Choroid plexus epithelial cell (primary cell): ENCODE data around the gene SHC4.
"Not testable (repeated sequence)": the region's sequence is repeated elsewhere in the genome, so short reads cannot be mapped to it uniquely, and the experiment has no call there.

Experiments used
- DNase-seq: peaks from one replicate; pipeline ENCODE4 v3.0.0-alpha.2; 2010; ENCODE audit warnings: low read depth
- H3K4me3 ChIP-seq: 2 replicates; pipeline ENCODE4 v1.5.1; 2011; ENCODE audit warnings: low read depth, mild to moderate bottlenecking, control low read depth, low read length, moderate library complexity
- TF ChIP-seq, protein P1 (sequence below): conservative IDR thresholded peaks from 2 replicates; pipeline ENCODE4 v1.5.1; 2011; ENCODE audit warnings: low read depth, mild to moderate bottlenecking, control low read depth, inconsistent platforms, low read length, moderate library complexity

The SHC4 gene

GRCh38 chr15:48792408-48792807, 171.3 kb downstream of the SHC4 start:
- TF ChIP-seq, protein P1, sequence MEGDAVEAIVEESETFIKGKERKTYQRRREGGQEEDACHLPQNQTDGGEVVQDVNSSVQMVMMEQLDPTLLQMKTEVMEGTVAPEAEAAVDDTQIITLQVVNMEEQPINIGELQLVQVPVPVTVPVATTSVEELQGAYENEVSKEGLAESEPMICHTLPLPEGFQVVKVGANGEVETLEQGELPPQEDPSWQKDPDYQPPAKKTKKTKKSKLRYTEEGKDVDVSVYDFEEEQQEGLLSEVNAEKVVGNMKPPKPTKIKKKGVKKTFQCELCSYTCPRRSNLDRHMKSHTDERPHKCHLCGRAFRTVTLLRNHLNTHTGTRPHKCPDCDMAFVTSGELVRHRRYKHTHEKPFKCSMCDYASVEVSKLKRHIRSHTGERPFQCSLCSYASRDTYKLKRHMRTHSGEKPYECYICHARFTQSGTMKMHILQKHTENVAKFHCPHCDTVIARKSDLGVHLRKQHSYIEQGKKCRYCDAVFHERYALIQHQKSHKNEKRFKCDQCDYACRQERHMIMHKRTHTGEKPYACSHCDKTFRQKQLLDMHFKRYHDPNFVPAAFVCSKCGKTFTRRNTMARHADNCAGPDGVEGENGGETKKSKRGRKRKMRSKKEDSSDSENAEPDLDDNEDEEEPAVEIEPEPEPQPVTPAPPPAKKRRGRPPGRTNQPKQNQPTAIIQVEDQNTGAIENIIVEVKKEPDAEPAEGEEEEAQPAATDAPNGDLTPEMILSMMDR = no peak
- no peak for DNase-seq

DNA sequence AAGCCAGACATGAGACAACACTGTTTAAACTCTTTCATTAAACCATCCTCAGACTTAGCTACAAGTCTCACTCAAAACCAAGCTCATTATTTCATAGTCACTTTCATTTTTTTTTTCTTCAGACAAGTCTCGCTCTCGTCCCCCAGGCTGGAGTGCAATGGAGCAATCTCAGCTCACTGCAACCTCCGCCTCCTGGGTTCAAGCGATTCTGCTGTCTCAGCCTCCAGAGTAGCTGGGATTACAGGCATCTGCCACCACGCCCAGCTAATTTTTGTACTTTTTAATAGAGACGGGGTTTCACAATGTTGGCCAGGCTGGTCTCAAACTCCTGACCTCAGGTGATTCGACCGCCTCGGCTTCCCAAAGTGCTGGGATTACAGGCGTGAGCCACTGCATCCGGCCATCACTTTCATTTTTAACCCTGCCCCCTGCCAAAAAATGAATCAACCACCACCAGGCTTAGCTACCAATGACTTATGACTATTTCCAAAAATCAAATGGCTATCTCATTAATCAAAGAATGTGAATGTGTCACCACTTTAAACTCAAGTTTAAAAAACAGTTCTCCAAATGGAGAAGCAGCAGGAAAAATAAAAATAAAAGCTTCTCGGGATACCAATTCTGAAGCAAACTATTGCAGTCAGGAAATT, 173.1 kb downstream of the SHC4 start:
- not testable (repeated sequence) for H3K4me3 ChIP-seq, DNase-seq

More at GRCh38 chr15:48792408-48792807, 171.3 kb downstream of the SHC4 start:
- no peak overlapping the region for H3K4me3 ChIP-seq

DNA sequence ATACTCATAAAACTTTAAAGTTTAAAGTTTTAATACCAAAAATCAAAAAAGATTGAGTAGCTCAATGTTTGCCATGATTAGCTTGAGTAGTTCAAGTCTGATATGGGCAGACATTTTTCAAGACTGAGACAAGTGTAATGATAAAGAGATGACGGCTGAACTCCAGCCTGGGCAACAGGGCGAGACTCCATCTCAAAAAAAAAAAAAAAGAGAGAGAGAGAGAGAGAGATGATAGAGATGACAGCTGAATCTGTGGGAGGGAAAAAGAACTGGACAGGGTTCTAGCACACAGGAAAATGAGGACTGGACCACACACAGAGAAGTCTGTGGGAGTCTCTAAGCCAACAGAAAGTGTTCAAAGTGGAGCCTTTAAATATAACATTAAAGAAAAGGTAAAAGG, 178.0 kb downstream of the SHC4 start:
- no peak overlapping the region for H3K4me3 ChIP-seq
- no peak for DNase-seq
- TF ChIP-seq, protein P1 = no peak

GRCh38 chr15:48785195-48785594, 178.5 kb downstream of the SHC4 start:
- H3K4me3 ChIP-seq = no peak overlapping the region
- TF ChIP-seq, protein P1 = no peak
- no peak for DNase-seq

DNA sequence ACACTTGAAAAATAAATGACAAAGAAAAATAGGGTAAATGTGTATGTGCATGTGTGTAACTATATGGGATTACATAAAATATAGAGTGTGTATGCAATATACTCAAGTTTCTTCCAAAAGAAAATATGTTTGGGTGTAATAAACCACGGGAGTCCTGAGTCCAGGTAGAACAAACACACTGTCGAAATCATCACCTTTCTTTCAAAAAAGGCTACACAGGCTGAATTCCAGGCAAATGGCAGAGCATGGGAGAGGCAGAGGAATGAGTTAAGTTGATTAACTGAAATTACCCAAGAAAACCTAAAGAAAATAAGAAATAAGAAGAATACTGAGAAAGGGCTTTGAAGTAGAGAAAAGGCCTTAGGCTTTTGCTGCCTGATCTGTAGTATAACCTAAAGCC, 179.0 kb downstream of the SHC4 start:
- no peak overlapping the region for H3K4me3 ChIP-seq
- TF ChIP-seq, protein P1 = no peak
- no peak for DNase-seq

DNA sequence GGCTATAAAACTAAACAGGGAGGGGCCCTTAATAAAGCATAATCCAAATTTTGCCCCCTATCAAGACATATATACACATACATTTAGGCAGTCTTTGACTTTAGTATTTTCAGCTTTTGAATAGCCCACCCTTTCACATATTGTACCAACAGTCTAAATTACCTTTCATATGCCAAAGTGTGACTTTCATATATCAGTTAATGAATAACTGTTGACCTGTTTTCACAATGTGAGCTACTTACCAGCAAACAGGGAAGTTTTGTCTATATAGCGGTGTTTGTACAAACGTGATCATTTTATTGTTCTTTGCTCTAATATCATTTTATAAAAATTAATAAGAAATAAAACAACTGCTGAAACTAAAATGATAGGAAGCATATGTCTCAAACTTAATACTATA, 180.8 kb downstream of the SHC4 start:
- DNase-seq = no peak
- no peak overlapping the region for H3K4me3 ChIP-seq
- TF ChIP-seq, protein P1 = no peak

- TF ChIP-seq, protein P1 = no peak
- no peak for DNase-seq
Measured at GRCh38 chr15:48781481-48782081, 182.1 kb downstream of the SHC4 start.

More at GRCh38 chr15:48781481-48782081, 182.1 kb downstream of the SHC4 start:
- no peak overlapping the region for H3K4me3 ChIP-seq
